ENCODE measurements around the gene ATRN.

Gene ATRN

DNA sequence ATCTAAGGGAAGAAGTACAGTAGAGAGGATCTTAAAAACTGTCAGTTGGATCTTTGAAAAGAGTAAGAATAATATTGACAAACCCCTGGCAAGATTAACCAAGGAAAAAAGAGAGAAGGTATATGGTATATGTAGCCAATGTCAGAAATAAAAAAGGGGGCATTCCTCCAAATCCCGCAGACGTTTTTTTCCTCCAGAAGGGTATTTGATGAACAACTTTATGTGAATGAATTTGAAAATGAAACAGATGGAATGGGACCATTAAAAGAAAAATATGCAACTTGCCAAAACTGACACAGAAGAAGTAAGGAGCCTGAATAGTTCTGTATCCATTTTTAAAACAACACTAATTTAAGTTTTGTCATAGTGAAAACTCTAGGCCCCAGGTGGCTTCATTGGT lies 156.7 kb downstream of the ATRN start:
- no peak for DNase-seq (ENCODE audit: low read depth, low spot score)

DNA sequence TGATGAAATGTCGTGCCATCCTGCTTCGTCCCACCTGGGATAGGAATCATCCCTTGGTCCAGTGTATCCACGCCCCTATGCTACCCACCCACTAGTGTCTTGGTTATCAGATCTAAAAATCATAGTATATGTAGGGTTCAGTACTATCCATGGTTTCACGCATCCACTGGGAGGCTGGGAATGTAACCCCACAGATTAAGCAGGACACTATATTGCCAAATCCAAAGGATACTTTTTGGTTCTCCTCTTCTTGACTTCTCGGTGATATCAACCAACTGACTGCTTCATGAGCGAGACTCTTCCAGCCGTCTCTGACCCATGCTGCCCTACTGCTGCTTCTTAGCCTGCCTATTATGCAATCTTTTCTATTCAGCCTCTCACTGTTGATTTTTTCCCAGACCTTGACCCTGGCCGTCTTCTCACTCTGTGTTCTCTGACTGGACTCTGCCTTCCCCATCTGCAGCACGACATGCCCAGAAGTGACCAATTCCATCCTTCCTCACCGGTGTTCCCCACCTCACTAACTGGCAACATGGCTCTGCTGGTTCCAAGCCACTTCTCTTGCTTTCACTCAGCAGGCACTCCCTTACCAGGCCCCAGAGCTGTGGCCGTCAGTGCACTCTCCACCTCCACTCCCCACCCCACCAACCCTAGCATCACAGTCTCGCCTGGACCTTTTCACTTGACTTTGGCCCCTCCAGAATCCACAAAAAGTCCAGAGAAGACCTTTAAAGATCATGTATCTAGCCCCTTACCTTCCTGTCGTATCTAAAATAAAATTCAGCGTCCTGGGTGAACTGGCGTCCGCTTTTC lies 157.9 kb downstream of the ATRN start:
- no peak for DNase-seq (ENCODE audit: low read depth, low spot score)

DNA sequence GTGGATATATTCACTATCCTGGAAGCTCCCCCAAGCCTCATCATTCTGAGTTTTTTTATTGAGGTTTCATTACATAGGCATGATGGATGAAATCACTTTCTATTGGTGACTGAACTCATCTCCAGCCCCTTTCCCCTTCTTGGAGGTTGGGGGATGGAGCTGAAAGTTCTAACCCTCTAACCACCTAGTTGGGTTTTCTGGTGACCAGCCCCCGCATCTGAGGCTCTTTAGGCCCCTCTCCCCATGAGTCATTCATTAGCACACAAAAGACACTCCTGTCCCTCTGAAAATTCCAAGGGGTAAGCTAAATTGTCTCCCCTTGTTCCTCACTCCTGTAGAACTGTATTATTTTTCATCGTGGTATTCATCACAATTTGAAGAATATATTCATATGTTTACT lies 159.1 kb downstream of the ATRN start:
- DNase-seq (ENCODE audit: low read depth, low spot score): no peak

DNA sequence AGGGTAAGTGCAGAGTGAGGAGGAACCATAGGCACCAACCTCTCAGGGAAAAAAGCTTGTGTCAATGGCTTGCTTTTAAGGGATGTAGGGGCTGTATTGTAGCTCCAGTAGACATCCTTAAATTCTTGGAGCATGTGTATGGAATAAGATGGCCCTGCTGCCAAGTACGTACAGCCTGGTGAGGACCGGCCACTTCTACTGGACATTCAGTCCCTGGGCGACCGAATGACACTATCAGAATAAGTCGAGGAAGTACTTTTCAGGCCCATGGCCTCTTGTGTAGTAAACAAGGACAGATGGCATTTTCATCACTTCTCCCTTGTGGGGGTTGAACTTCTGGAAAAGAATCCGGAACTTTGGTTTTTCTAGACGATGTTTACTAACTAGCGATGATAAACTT lies 159.6 kb downstream of the ATRN start:
- no peak for DNase-seq (ENCODE audit: low read depth, low spot score)

DNA sequence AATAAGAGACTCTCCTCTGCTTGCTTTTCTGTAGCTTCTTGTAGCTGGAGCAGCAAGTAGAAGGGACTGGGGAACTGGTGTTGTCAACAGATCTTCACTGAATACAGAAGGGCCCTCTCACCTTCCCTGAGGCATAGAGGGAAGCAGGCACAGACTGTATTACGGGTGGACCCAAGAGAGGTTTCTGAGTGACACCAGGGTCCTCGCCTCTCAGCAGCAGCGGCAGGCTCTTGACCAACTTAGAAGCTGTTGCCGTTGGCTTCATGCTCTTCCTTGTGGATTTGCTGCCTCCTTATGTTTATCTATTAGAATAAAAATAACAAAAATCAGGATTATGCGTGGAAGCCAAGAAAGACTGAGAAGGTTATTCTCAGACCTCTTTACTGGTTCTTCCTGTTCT lies 160.7 kb downstream of the ATRN start:
- DNase-seq (ENCODE audit: low read depth, low spot score): no peak

DNA sequence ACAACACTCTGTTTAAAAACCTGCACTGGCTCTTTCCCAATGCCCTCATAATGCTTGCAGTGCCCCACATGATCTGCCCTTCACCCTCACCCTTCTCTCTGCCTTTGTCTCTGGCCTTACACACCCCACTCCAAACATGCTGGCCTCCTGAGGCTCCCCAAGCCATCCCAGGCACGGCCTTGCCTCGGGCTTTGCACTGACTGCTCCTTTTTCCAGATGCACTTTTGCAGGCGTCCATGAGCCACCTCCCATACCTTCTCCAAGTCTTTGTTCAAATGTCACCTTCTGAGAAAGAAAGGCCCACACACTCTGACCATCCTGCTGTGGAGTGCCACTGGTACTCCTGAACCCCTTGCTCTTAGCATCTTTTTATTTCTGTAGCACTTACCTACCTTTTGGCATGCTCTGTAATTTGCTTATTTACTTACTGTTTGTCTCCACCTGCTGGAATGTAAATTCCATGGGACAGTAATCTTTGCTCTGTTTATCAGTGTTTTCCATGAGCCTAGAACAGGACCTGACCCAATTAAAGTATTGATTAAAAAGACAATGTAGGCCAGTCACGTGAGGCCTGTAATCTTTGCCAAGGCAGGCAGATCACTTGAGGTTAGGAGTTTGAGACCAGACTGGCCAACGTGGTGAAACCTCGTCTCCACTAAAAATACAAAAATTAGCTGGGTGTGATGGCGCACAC lies 161.6 kb downstream of the ATRN start:
- no peak for DNase-seq (ENCODE audit: low read depth, low spot score)

DNA sequence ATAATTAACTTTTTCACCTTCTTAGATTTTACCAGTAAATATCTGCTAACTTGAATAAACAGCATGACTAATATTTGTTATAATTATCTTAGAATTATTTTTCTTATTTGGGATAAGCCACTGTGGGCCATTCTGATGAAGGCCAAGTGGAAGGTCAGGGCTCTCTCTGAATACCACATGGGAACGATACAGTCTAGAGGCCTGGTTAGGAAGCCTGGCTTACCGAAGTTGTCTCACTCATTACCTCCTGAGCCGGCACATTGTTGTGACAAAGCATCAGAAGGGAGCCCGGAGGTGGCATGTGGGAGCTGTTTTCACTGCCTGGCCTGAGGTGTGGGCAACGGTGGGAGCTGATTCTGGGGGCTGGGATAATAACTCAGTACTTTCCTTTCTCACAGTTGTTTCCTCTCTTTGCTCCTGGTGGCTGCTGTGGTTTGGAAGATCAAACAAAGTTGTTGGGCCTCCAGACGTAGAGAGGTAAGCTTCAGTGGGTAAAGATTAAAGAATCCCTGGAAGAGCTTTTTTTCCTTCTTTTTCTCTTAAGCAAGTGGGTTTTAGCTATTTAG lies 163.2 kb downstream of the ATRN start:
- DNase-seq (ENCODE audit: low read depth, low spot score): no peak

DNA sequence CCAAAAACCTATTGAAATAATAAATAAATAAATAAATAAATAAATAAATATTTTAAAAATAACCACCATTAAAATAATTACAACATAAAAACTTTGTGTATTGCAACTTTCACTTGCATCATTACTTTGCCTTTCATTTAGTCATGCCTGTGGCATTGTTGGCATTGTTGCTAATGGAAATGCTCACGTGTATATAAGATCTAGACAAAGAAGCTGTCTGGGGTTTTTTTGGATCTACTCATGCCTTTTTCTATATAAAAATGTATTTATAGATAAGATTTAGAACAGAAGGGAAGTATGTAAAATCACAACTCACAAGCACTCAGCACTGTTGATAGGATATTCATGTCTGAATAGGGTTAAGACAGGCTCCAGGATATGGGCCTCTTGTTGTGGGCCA lies 164.5 kb downstream of the ATRN start:
- no peak for DNase-seq (ENCODE audit: low read depth, low spot score)

DNA sequence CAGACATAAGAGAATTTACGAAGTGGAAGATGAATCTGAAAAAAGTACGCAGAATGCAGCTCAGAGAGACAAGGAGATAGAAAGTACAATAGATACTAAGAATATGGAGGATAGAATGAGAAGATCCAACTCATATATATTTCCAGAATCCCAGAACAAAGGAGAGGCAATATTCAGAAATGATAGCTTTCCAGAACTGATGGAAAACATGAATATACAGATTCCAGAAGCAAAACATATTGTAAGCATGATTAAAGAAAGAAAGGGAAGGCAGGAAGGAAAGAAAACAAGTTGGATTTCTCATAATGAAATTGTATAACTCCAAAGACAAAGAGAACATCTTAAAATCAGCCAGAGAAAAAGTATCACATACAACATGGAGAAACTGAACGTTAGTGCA lies 169.4 kb downstream of the ATRN start:
- DNase-seq (ENCODE audit: low read depth, low spot score): no peak

DNA sequence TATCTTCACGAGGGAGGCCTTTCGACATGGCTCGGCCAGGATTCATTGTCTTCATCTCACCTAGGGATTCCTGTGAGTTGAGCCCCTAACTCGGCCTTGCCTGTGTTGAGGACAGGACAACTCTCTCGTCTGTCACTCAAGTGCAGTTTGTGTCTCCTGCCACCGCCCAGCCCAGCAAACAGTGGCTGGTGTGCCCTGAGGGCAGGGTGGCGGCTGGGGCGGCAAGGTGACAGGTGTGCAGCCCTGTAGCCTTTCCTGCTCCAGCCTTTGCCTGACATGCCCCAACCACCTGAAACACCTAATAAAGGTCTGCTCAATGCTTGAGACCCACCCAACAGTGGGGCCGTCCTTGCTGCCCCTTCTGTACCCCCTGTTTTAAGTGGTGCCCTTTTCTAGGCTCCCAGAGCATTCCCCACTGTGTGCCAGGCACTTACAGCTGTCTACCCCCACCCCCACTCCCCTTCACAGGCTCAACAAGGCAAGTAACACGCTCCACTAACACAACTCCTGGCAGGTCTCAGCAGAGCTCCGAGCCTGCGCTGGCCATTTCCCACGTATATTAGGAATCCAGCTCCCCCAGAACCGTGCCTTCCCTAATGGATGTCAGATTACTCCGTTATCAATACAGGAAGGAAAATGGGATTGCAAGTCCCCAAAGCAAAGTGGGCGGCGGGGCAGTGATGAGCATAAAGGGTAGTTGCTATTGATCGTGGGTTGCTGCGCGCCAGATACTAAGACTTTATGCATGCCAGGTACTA lies 174.7 kb downstream of the ATRN start:
- no peak for DNase-seq (ENCODE audit: low read depth, low spot score)

DNA sequence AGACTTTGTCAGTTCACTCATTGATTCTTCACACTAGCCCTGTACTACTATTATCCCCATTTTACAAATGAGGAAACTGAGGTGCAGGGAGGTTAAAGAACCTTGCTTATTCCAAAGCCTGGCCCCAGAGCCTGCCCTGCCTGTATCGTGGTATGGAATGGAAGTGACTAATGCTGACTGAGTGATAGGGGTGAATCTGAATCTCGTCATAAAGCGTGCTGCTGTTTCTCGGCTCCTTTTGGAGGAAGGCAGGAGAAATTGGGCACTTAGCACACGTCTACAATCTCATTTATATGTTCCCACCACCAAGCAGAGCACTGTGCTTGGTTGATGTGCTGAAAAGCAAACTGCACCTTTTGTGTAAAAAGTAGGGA lies 175.2 kb downstream of the ATRN start:
- DNase-seq (ENCODE audit: low read depth, low spot score): no peak

DNA sequence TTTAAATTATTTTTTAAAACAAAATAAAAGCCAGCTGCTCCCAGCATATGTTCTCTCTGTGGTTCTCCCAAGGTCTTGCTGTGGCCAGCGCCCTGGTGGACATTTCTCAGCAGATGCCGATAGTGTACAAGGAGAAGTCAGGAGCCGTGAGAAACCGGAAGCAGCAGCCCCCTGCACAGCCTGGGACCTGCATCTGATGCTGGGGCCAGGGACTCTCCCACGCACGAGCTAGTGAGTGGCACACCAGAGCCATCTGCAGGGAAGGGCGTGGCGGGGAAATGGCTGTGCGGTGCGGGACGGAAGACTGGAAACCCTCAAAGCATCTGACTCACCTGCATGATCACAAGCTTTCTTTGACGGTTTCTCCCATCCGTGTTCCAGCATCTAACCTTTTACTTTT lies 175.8 kb downstream of the ATRN start:
- DNase-seq (ENCODE audit: low read depth, low spot score): no peak

DNA sequence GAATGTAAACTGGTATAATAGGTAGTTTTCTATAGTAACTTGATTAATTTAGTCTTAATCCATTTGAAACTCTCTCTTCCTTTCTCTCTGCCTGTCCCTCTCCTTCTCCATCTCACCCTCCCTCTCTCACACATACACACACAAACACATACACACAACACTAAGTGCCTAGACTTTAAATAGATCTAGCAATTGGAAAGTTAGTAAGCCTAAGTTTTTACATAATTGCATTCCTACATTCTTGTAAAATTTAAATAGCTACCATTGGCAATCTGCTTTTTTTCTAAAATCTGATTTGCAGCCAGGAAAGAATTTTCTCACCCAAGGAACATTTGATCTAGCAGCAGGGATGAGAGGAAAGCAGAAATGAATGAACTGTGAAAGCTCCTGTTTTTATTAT lies 176.7 kb downstream of the ATRN start:
- DNase-seq (ENCODE audit: low read depth, low spot score): no peak

DNA sequence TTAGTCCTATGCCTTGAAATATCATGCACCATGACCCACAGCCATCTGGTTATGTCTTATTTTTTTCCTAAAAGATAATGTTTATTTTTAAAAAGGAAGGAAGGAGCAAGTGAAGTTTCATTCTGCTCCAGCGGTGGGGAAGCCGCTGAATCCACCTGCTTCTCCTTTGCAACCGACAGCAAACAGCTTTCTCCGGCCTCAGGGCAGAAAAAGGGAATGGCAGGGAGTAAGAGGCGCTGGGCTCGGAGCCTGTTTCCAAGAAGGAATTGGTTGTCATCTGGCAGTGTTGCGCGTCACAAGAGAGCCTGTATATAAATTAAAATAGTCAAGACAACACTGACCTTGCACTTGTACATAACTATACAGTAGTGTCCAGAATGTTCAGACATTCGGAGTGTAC lies 178.1 kb downstream of the ATRN start:
- no peak for DNase-seq (ENCODE audit: low read depth, low spot score)

DNA sequence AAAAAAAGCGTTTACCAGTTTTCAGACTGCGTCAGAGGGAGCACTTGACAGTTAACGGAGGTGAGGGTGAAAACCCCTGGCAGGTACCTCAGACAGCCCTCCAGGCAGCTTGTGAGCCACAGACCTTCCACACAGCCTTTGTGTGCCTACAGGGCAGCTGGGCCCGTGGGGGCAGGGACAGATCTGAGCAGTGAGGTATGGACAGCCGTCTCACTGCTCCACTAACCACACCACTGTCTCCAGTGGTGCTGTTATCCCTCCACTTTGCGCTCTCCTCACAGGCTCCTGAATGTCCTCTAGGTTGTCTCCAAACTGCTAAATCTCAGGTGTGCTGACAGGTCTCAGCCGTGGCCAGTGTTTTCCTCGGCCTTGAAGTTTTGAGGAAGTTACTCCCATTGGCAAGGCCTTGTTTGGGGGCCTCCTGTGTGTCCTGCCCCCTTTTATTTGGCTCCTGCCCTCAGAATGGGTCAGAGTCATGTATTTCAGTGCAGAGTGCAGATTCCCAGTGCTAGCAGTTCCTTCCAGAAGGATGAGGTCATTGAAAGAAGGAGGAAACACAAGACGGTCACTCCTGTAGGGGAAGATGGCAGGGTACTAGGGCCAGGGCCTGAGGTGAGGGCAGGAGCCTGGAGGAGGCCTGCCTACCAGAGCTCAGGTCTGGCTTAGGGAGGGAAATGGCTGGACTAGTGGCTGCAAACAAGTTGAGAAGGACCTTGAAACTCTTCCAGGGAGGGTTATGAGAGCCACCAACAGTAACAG lies 180.6 kb downstream of the ATRN start:
- no peak for DNase-seq (ENCODE audit: low read depth, low spot score)

DNA sequence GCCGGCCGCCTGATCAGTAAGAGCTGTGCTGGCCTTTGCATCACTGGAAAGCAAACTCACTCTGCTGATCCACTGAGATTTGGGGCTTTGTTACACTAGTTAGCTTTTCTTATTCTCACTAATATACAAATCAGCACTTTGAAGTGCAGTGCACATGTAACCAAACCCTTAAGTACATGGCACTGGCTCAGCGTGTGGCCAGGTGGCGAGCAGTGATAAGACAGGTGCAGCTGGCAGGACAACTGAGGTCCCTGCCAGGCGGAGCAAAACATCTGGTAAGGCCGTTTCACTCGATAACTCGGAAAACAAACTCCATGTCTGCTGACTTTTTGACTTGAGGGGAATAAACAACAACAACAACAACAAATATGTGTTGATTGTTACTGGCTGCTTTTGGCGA lies 181.4 kb downstream of the ATRN start:
- no peak for DNase-seq (ENCODE audit: low read depth, low spot score)

DNA sequence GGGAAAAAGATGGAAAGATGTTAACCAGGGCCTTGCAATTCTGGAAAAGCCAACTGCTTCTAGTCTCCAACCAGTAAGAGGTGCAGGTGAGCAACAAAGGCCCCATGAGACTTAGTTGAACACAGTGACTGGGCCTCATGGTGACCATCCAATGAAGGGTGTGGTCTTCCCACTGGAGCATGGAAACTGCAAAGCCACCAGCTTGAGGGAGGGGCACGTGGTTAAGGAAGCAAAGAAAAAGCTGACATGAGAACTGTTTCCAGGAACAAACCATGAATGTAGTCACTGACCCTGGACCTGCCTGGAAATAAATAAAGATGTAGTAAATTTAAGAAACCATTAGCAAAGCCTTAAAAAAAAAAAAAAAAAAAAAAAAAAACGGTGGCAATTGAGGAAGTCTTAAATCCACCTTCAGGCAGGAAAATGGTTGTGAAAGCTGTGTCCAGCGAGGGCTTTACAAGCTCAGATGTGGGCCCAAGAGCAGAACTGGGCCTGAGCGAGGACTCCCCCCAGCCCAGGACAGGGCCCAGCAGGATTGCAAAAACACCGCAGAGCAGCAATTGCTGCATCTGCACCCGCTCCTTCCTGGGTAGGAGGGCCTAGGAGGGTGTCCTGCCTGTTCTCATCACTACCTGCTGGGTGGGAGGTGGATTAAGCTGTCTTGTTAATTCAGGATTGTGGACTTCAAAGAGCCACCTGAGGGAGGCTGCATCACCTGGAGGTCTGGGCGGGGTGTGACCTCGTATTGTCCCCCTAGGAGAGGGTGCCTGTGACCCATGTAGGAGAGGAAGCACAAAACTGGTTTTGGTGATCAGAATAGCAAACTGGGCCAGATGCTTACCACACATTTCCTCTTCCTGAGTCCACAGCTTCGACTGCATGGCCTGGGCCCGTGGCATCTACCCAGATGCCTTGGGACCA lies 182.1 kb downstream of the ATRN start:
- no peak for DNase-seq (ENCODE audit: low read depth, low spot score)

DNA sequence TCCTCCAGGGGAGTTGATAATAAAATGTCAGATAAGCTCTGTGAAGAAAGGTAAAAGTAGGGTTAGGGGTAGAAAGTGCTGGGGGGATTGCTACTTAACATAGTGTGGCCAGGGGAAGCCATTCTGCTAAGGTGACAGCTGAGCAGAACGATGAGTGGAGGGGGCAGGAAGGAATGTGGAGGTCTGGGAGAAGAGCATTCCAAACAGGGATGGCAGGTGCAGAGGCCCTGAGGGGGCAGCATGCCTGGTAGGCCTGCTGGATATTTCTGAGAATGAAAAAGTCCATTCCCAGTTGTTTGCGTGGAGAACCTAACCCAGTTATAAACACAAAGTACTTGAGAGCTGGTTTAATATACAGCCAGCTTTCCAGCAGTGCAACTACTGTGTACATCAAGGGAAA lies 183.1 kb downstream of the ATRN start:
- no peak for DNase-seq (ENCODE audit: low read depth, low spot score)

DNA sequence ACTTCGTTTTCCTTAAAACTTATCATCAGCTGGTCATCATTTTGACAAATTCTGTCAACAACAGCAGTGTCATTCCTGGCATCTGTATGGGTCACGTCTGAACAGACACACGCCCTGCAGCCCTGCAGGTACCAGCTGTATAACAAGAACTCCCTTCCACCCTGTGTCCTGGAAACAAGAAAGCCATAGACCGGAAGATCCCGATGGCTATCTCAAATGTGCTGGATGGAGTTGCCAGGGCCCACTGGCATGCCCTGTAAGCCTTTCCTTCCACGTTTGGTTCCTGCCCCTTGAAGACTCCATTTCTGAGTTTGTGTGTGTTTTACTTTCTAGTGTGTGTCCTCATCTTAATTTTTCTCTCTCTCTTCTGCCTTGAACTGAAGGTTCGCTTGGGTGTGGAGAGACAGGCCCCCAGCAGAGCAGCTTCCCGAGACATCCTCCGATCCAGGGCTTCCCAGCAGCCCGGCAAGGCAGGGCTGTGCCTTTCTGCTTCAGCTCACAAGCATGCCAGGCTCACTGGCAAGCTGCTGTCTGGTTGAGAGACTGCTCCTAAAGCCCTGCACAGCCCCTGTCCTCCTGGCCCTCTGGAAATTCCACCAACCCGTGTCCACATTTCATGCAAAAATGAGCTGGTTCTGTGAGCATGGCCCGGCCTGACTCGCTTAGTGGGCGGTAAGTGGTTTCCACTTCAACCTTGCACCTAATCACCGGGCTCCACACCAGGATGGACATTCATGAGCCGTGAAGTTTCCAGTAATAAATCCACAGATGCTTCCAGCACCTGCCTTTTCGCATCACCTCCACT lies 183.7 kb downstream of the ATRN start:
- DNase-seq (ENCODE audit: low read depth, low spot score): no peak

DNA sequence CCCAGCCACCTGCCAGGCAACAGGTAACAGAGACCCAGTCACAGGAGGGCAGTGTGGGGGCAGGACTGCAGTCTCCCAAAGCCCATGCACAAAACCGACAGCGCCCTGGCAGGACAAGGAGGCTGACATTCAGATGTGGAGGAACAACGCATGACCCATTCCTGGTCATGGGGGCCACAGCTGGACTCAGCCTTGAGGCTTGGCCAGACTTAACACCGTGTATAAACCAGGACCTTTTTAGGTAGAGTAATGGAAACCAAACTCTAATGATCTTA lies 184.2 kb downstream of the ATRN start:
- DNase-seq (ENCODE audit: low read depth, low spot score): no peak

Measured in astrocyte of the hippocampus (primary cell).